ENCODE measurements around the gene ITIH4. TPM values are rescaled to one million over a fixed set of nuclear protein-coding genes. Genes with fewer than 3 reads are reported as not detected.

Gene ITIH4
- total RNA-seq, 1 experiment from 2014 or later = 1.5 TPM

GRCh38 chr3:52793702-52794611, 36.5 kb downstream of the ITIH4 start:
- no TSS peak for BruUV-seq (replicated peaks)
- Histone ChIP-seq H3K27ac (ENCODE audit: low read length) (no peak overlapping the region), H3K4me3 (ENCODE audit: low read depth in 2 of 2, low read length in 2 of 2) (no peak overlapping the region), H3K9me3 (ENCODE audit: control insufficient read depth, insufficient read depth, low read depth, low read length) (no peaks in the 10 kb centered on the region), H3K36me3 (ENCODE audit: control insufficient read depth, insufficient read depth, low read length) (no peaks in the 10 kb centered on the region), H3K4me1 (ENCODE audit: control insufficient read depth, insufficient read depth, low read length) (no peaks in the 10 kb centered on the region), H3K27me3 (ENCODE audit: control insufficient read depth, insufficient read depth, low read length) (no peaks in the 10 kb centered on the region)
- ChIA-PET CTCF (no interaction called here), POLR2A (no interaction called here)
- no peak for DNase-seq (ENCODE audit: low read depth, low spot score)
- in situ Hi-C loops (cut with HindIII; ENCODE audit: low pct_unique_long_range_greater_than_20kb, low sequenced_read_pairs) = no loop called here
- TF ChIP-seq REST (IDR thresholded peaks at IDR 0.05; ENCODE audit: insufficient read depth in 1 of 2, low read depth in 2 of 2, low read length in 1 of 2) = no peak
- TF ChIP-seq POLR2AphosphoS5 (IDR thresholded peaks at IDR 0.05; ENCODE audit: low read depth, low read length) = no peak
- no peak for ATAC-seq
- intact Hi-C loops (cut with micrococcal nuclease; ENCODE audit: unreplicated experiment) = no loop called here

- no peaks in the 10 kb centered on the region for H3K27me3 ChIP-seq (ENCODE audit: control insufficient read depth, insufficient read depth, low read length)
- intact Hi-C loops (cut with micrococcal nuclease; ENCODE audit: unreplicated experiment) = no loop called here
- no TSS peak for BruUV-seq (replicated peaks)
- no peak for DNase-seq (ENCODE audit: low read depth, low spot score)
- in situ Hi-C loops (cut with HindIII; ENCODE audit: low pct_unique_long_range_greater_than_20kb, low sequenced_read_pairs) = no loop called here
- no peak overlapping the region for H3K27ac ChIP-seq (ENCODE audit: low read length)
- H3K36me3 ChIP-seq (ENCODE audit: control insufficient read depth, insufficient read depth, low read length) = no peaks in the 10 kb centered on the region
- no peaks in the 10 kb centered on the region for H3K9me3 ChIP-seq (ENCODE audit: control insufficient read depth, insufficient read depth, low read depth, low read length)
- TF ChIP-seq SIN3A (IDR thresholded peaks at IDR 0.05; ENCODE audit: borderline replicate concordance, insufficient read depth, low read depth, low read length) = no peak
- TF ChIP-seq CTCF (IDR thresholded peaks at IDR 0.05) = no peak
- TF ChIP-seq POLR2AphosphoS5 (IDR thresholded peaks at IDR 0.05; ENCODE audit: low read depth, low read length) = no peak
- no peak for TF ChIP-seq REST (IDR thresholded peaks at IDR 0.05; ENCODE audit: insufficient read depth in 1 of 2, low read depth in 2 of 2, low read length in 1 of 2)
- TF ChIP-seq TCF7L2 (IDR thresholded peaks at IDR 0.05; ENCODE audit: low read depth, low read length) = no peak
- H3K4me1 ChIP-seq (ENCODE audit: control insufficient read depth, insufficient read depth, low read length) = no peaks in the 10 kb centered on the region
- no peak for ATAC-seq
- H3K4me3 ChIP-seq (ENCODE audit: low read depth in 2 of 2, low read length in 2 of 2) = no peak overlapping the region
- ChIA-PET CTCF (interaction anchor here (0.7 to 1.3 kb wide), 2 partner anchors 28 to 51 kb away, joined by 3 to 7 read pairs; no protein-coding TSS in a partner anchor), POLR2A (no interaction called here)
Measured at GRCh38 chr3:52792961-52793695, 37.3 kb downstream of the ITIH4 start.
